NCI-H1436 treated with DMSO at 0.1 percent for 48 hours (cell line): Measurements from ENCODE around the gene FBL.
"Not testable (repeated sequence)": the region's sequence is repeated elsewhere in the genome, so short reads cannot be mapped to it uniquely, and the experiment has no call there.

Experiments
- DNase-seq: peaks from one replicate; lab custom pipeline; 2025; lab: John Stamatoyannopoulos, UW

FBL gene

GRCh38 chr19:39824143-39825092 lies 21.8 kb downstream of the FBL start:
- DNase-seq, result peak; percentile 90

- DNase-seq, result no peak
Measured at GRCh38 chr19:39823686-39824085, 22.5 kb downstream of the FBL start.

GRCh38 chr19:39820696-39821095 lies 25.5 kb downstream of the FBL start:
- DNase-seq, result no peak

- DNase-seq, result no peak
Measured at GRCh38 chr19:39819786-39820185, 26.4 kb downstream of the FBL start.

- DNase-seq, result no peak
Measured at GRCh38 chr19:39818626-39819097, 27.5 kb downstream of the FBL start.

- no peak for DNase-seq
Measured at GRCh38 chr19:39817888-39818561, 28.2 kb downstream of the FBL start.

- DNase-seq, result no peak
Measured at GRCh38 chr19:39816287-39817048, 29.7 kb downstream of the FBL start.

- no peak for DNase-seq
Measured at GRCh38 chr19:39814595-39814994, 31.6 kb downstream of the FBL start.

GRCh38 chr19:39814111-39814510 lies 32.1 kb downstream of the FBL start:
- DNase-seq, result not testable (repeated sequence)

- DNase-seq, result no peak
Measured at GRCh38 chr19:39813264-39813993, 32.8 kb downstream of the FBL start.

GRCh38 chr19:39811064-39811463 lies 35.1 kb downstream of the FBL start:
- DNase-seq, result no peak

- no peak for DNase-seq
Measured at GRCh38 chr19:39810424-39810823, 35.8 kb downstream of the FBL start.

- no peak for DNase-seq
Measured at GRCh38 chr19:39809368-39809767, 36.8 kb downstream of the FBL start.

GRCh38 chr19:39808688-39809087 lies 37.5 kb downstream of the FBL start:
- DNase-seq, result not testable (repeated sequence)

GRCh38 chr19:39807846-39808364 lies 38.3 kb downstream of the FBL start:
- DNase-seq, result no peak

GRCh38 chr19:39805104-39805503 lies 41.1 kb downstream of the FBL start:
- no peak for DNase-seq

GRCh38 chr19:39802958-39803357 lies 43.2 kb downstream of the FBL start:
- no peak for DNase-seq

GRCh38 chr19:39797083-39797482 lies 49.1 kb downstream of the FBL start:
- no peak for DNase-seq

GRCh38 chr19:39796000-39796498 lies 50.1 kb downstream of the FBL start:
- no peak for DNase-seq

- no peak for DNase-seq
Measured at GRCh38 chr19:39795001-39795400, 51.2 kb downstream of the FBL start.

GRCh38 chr19:39792999-39793546 lies 53.1 kb downstream of the FBL start:
- DNase-seq, result peak; percentile 29
